Measurements from ENCODE around the gene HHAT.

The HHAT gene

GRCh38 chr1:210702506-210702905 lies 373.8 kb downstream of the HHAT start:
- DNase-seq (ENCODE audit: low read depth in 3 of 3, low spot score in 1 of 3) = no peak

- DNase-seq (ENCODE audit: low read depth in 3 of 3, low spot score in 1 of 3) = no peak
Measured at GRCh38 chr1:210703593-210703992, 374.9 kb downstream of the HHAT start.

GRCh38 chr1:210705086-210705485 lies 376.4 kb downstream of the HHAT start:
- DNase-seq (ENCODE audit: low read depth in 3 of 3, low spot score in 1 of 3) = no peak

- no peak for DNase-seq (ENCODE audit: low read depth in 3 of 3, low spot score in 1 of 3)
Measured at GRCh38 chr1:210706246-210706645, 377.5 kb downstream of the HHAT start.

GRCh38 chr1:210707300-210708240 lies 378.9 kb downstream of the HHAT start:
- no peak for DNase-seq (ENCODE audit: low read depth in 3 of 3, low spot score in 1 of 3)

- no peak for DNase-seq (ENCODE audit: low read depth in 3 of 3, low spot score in 1 of 3)
Measured at GRCh38 chr1:210709701-210710100, 381.0 kb downstream of the HHAT start.

GRCh38 chr1:210711825-210712612 lies 383.3 kb downstream of the HHAT start:
- DNase-seq (ENCODE audit: low read depth in 3 of 3, low spot score in 1 of 3) = no peak

GRCh38 chr1:210715072-210715471 lies 386.4 kb downstream of the HHAT start:
- DNase-seq (ENCODE audit: low read depth in 3 of 3, low spot score in 1 of 3) = no peak

GRCh38 chr1:210722410-210723081 lies 393.8 kb downstream of the HHAT start:
- no peak for DNase-seq (ENCODE audit: low read depth in 3 of 3, low spot score in 1 of 3)

- DNase-seq (ENCODE audit: low read depth in 3 of 3, low spot score in 1 of 3) = no peak
Measured at GRCh38 chr1:210723646-210724045, 394.9 kb downstream of the HHAT start.

- DNase-seq (ENCODE audit: low read depth in 3 of 3, low spot score in 1 of 3) = no peak
Measured at GRCh38 chr1:210724768-210725167, 396.1 kb downstream of the HHAT start.
